WI38 (cell line): ENCODE data around the gene ACACA.

Experiments
- H3K4me3 ChIP-seq: 2 replicates; pipeline ENCODE4 v1.5.1; 2011; ENCODE audit warnings: low read depth, mild to moderate bottlenecking, control low read depth, low read length
- CTCF ChIP-seq: IDR thresholded peaks from 2 replicates; pipeline ENCODE4 v1.5.1; 2012; ENCODE audit warnings: low read depth, mild to moderate bottlenecking, control low read depth, low read length

The ACACA gene

GRCh38 chr17:37190493-37190892 lies 216.1 kb downstream of the ACACA start:
- TF ChIP-seq CTCF, result no peak
- no peak overlapping the region for H3K4me3 ChIP-seq

- no peak overlapping the region for H3K4me3 ChIP-seq
- TF ChIP-seq CTCF, result no peak
Observed at GRCh38 chr17:37188157-37188556, 218.5 kb downstream of the ACACA start.

GRCh38 chr17:37187262-37187661 lies 219.4 kb downstream of the ACACA start:
- no peak overlapping the region for H3K4me3 ChIP-seq
- TF ChIP-seq CTCF, result no peak

GRCh38 chr17:37182786-37183465 lies 223.7 kb downstream of the ACACA start:
- no peak for TF ChIP-seq CTCF
- no peak overlapping the region for H3K4me3 ChIP-seq

GRCh38 chr17:37180376-37180775 lies 226.3 kb downstream of the ACACA start:
- no peak for TF ChIP-seq CTCF
- no peak overlapping the region for H3K4me3 ChIP-seq

- TF ChIP-seq CTCF, result no peak
- no peak overlapping the region for H3K4me3 ChIP-seq
Observed at GRCh38 chr17:37179893-37180292, 226.7 kb downstream of the ACACA start.

GRCh38 chr17:37177254-37177870 lies 229.3 kb downstream of the ACACA start:
- no peak overlapping the region for H3K4me3 ChIP-seq
- no peak for TF ChIP-seq CTCF
